AG09319 (cell line): Measurements from ENCODE around the gene SHPK.

ENCODE experiments used
- DNase-seq: peaks from one replicate; pipeline ENCODE4 v3.0.0-alpha.2; 2010; ENCODE audit warnings: low read depth; ENCODE audit errors: extremely low read depth
- CTCF ChIP-seq: IDR thresholded peaks from 2 replicates; pipeline ENCODE4 v1.5.1; 2011; ENCODE audit warnings: low read depth, mild to moderate bottlenecking, inconsistent platforms, low read length, moderate library complexity

SHPK gene, protein sequence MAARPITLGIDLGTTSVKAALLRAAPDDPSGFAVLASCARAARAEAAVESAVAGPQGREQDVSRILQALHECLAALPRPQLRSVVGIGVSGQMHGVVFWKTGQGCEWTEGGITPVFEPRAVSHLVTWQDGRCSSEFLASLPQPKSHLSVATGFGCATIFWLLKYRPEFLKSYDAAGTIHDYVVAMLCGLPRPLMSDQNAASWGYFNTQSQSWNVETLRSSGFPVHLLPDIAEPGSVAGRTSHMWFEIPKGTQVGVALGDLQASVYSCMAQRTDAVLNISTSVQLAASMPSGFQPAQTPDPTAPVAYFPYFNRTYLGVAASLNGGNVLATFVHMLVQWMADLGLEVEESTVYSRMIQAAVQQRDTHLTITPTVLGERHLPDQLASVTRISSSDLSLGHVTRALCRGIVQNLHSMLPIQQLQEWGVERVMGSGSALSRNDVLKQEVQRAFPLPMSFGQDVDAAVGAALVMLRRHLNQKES

GRCh38 chr17:3636154-3636907 is at the start of gene SHPK, which contains the start of gene CTNS:
Gene SHPK (minus strand): TSS chr17:3636250. CDS start chr17:3636219, 31 bp downstream.
Gene CTNS (plus strand): TSS chr17:3636760. CDS start chr17:3640207, 3,447 bp downstream.
- peak; percentile 89 for DNase-seq
- TF ChIP-seq CTCF = no peak

GRCh38 chr17:3685174-3685573 is 49.1 kb upstream of the SHPK start:
- TF ChIP-seq CTCF = no peak
- DNase-seq = no peak

DNA sequence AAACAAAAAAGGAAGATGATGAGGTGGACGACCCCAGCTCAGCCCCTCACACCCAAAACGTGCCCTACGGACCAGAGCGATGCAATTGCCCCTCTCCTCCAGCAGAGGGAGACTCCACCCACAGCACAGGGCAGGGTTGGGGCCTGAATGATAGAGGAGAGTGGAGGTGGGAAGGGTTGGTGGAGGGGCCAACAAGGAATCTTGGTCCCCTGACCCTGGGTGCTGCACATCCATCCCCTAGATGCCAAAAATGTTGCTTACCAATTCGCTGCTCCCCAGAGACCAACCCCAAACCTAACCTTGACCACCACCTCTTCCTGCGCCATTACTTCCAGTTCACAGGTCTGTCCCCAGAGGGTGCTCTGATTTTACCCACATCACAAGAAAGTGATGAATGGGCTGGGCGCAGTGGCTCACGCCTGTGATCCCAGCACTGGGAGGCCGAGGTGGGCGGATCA is 47.0 kb upstream of the SHPK start:
- TF ChIP-seq CTCF = peak; percentile 98
- DNase-seq = no peak

- TF ChIP-seq CTCF = no peak
- DNase-seq = no peak
Measured at GRCh38 chr17:3682033-3682432, 46.0 kb upstream of the SHPK start.

- no peak for TF ChIP-seq CTCF
Measured at GRCh38 chr17:3681565-3681964, 45.5 kb upstream of the SHPK start.

DNA sequence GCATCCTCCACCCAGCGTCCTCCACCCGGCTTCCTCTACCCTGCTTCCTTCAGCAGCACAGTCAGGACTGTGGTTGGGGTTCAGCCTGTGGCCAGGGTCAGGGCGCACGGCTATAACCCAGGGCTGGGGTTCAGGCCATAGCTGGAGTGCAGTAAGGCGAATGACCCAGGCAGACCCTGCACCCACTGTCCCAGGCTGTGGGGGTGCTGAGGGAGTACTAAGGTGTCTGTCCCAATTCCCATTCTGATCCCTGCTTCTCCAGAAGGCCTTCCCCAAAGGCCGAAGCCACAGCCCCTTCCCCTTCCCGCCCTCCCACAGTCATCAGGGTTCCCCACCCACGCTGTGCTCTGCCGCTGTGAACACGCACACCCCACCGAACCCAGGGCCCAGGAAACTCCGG is 45.0 kb upstream of the SHPK start:
- DNase-seq = no peak
- TF ChIP-seq CTCF = no peak

More at GRCh38 chr17:3681565-3681964, 45.5 kb upstream of the SHPK start:
- DNase-seq = no peak
